Stimulated activated CD8-positive, alpha-beta memory T cell treated with anti-CD3 and anti-CD28 coated beads, Interleukin-15, amount 100 ng/mL, for 24 hours (primary cell): Measurements from ENCODE around the gene USP7.
A peak's percentile ranks its signal among the peaks of the same experiment; 100 is the strongest.
"Not testable (repeated sequence)": the region's sequence is repeated elsewhere in the genome, so short reads cannot be mapped to it uniquely, and the experiment has no call there.

Experiments used
- DNase-seq: peaks from one replicate; pipeline ENCODE4 v3.0.0-alpha.2; 2020; ENCODE audit warnings: low read depth

The USP7 gene

DNA sequence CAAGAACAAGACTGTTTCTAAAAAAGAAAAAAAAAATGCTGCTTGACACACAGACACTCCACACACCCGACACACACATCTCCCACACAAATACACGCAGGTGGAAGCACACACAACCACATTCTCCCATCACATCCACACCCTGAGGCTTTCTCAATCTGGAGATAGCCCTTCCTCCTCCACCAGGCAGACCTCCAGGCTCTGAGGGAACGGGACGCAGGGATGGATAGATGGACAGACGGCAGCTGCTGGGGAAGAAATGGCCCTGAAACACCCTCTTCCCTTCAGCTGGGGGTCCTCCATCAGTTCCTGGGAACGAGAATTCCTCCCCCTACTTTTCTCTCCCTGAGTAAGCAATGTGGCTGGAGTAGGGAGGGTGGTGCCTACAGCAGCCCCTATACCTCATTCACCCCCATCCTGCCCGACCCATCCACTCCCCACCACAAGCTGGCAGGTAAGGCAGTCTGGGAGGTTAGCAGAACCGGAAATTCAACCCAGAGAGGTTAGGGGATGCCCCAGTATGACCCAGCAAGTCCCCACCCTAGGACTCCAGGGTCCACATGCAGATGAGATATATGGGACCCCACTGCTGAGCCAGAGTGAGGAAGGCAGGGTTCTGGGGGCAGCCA, 85.7 kb downstream of the USP7 start:
- DNase-seq = no peak

DNA sequence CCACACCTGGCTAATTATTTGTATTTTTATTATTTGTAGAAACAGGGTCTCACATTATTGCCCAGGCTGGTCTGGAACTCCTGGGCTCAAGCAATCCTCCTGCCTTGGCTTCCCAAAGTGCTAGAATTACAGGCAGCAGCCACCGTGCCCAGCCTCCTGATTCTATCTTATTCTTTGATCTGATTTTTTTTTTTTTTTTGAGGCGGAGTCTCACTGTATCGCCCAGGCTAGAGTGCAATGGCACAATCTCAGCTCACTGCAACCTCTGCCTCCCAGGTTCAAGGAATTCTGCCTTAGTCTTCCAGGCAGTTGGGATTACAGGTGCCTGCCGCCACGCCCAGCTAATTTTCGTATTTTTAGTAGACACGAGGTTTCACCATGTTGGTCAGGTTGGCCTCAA, 88.4 kb downstream of the USP7 start:
- not testable (repeated sequence) for DNase-seq

DNA sequence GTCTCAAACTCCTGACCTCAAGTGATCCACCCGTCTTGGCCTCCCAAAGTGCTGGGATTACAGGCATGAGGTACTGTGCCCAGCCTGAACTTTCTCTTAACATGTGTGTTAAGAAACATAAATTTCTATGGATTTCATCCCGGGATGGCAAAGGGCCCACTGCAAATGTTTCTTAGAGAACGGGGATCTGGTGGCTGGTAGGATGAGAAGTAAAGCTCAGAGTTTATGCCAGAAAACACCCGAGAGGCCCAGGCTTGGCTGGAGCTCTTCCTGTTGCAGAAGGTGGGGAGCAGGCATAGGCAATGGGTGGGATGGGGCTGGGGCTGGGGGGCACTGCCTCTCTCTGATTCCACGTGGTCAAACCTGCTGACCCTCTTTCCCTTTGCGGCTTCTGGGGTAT, 89.3 kb downstream of the USP7 start:
- no peak for DNase-seq

DNA sequence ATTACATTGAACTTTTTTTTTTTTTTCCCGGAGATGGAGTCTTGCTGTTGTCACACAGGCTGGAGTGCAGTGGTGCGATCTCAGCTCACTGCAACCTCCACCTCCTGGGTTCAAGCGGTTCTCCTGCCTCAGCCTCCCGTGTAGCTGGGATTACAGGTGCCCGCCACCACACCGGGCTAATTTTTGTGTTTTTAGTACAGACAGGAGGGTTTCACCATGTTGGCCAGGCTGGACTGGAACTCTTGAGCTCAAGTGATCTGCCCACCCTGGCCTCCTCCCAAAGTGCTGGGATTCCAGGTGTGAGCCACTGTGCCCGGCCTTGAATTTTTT, 89.9 kb downstream of the USP7 start:
- DNase-seq = not testable (repeated sequence)

DNA sequence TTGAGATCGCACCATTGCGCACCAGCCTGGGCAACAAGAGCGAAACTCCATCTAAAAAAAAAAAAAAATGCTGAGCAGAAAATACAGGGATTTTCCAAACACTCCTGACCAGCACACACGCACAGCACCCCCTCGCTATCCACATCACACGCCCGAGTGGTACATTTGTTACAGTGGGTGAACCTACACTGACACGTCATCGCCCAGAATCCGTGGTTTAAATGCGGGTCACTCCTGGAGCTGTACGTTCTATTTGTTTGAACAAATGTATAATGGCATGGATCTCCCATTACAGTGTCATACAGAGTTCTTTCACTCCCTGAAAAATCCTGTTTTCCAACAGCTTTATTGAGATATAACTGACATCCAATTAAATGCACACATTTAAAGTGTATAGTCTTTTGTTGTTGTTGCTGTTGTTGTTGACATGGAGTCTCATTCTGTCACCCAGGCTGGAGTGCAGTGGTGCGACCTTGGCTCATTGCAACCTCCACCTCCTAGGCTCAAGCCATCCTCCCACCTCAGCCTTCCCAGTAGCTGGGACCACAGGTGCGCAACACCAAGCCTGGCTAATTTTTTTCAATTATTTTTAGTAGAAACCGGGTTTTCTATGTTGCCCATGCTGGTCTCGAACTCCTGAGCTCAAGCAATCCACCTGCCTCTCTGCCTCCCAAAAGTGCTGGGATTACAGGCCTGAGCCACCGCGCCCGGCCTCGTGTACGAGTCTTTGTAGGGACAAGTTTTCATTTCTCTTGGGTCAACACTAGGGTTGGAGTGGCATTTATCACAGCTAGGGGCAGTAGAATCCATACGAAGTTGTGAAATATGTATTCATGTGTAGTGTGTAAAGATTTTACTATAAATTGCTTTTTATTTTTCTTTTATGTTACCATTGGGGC, 90.5 kb downstream of the USP7 start:
- DNase-seq = no peak

DNA sequence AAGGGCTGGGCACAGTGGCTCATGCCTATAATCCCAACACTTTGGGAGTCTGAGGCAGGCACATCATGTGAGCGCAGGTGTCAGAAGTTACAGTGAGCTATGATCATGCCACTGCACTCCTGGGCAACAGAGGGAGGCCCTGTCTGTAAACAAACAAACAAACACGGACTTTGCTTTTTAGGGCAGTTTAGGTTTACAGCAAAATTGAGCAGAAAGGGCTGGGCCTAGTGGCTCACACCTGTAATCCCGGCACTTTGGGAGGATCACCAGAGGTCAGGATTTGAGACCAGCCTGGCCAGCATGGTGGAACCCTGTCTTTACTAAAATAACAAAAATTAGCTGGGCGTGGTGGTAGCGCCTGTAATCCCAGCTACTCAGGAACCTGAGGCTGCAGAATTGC, 91.6 kb downstream of the USP7 start:
- DNase-seq = no peak

DNA sequence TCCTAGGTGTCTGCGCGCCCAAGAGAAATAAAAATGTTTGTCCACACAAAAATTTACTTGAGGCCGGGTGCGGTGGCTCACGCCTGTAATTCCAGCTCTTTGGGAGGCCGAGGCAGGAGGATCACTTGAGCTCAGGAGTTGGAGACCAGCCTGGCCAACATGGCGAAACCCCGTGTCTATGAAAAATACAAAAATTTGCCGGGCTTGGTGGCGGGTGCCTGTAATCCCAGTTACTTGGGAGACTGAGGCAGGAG, 93.8 kb downstream of the USP7 start:
- not testable (repeated sequence) for DNase-seq

DNA sequence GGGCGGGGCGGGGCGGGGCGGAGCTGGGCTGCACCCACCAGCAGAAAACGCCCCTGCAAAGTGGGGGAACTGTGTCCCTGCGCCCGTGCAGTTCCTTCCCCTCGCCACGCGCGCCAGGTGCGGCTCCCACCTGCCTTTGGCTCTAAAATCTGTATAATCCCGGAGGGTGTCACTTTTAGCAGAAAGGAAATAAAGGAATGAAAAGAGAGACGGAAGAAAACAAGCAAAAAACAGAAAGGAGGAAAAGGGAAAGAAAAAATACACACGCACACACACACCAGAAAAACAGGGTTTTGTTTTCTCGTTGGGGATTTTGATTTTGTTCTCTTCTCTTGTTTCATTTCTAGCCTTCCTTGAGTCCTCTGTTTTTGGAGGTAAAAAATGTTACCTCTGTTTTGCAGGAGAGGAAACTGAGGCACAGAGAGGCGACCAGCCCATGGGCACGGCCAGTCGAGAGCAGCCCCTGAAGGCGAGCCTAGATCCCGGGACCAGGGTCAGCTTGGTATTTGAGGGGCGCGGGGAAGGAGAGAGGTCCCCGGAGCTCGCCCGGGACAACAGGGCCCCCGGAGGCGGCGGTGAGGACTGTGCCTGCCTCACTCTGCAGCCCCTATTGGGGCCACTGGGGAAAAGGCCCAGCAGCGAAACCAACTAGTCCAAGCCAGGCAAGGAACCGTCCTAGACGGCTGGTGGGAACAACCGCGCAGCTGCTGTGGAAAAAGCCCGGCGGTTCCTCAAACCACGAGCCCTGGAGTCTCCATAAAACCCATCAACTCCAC, 94.3 kb downstream of the USP7 start:
- DNase-seq = no peak

DNA sequence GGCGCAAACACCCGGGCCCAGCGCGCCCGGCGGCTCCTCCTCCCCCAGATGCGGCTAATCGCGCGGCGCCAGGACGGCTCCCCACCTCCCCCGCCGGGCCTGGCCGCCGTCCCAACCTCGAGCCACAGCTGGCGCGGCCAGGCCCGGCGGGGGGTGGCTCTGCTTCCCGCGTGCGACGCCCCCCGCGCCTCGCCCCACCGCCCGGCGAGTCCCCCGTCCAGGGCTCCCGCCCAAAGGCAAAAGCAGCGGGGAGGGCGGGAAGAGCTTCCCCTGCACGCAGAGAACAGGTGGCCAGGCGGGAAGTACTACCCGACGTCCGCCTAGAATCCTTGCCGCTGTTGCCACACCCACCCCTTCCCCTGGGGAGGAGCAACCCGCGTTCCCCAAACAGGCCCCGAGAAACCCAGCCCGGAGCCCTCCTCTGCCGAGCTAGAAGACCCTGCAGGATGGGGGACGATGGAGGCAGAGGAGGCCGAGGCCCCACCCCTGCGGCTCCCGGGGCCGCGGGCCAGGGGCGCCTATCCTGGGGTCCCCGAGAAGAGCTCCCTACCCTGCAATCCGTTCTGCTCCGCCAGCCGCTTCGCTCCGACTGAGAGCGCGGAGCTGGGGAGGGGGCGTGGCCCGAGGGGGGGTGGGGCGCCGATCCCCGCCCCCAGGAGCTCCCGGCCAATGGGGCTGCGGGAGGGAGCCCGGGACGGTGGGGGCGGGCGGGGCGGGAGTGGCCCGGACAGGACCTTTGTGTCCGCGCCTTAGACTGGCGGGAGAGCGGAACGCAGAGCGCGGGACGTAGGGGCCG, 95.1 kb downstream of the USP7 start, which contains the start of gene CARHSP1:
Gene CARHSP1 (minus strand): TSS at position 591 of the 796 bp plus-strand sequence. CDS start 9,678 bp downstream, outside the sequence.
- DNase-seq = peak; percentile 51

DNA sequence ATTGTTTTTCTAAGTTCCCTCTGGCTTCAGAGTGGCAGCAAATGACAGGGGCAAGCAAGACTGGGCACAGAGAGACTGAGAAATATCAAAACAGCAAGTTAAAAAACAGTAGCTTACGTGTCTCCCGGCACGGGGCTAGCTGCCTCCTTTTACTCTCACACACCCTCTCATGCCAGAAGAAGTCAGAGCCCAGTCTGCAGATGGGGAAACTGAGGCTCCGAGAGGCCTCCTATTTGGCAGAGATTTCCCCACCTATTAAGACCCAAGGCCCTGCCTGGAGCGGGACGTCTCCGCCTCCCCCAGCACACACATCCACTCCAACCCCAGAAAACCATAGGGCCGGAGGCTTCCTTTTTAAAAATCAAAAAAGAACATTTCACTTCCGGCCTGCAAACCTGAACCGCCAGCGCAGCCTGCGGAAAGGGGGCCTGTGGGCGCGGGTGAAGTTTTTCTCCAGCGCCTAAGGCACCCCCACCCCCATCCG, 95.7 kb downstream of the USP7 start:
- DNase-seq = peak; percentile 36

DNA sequence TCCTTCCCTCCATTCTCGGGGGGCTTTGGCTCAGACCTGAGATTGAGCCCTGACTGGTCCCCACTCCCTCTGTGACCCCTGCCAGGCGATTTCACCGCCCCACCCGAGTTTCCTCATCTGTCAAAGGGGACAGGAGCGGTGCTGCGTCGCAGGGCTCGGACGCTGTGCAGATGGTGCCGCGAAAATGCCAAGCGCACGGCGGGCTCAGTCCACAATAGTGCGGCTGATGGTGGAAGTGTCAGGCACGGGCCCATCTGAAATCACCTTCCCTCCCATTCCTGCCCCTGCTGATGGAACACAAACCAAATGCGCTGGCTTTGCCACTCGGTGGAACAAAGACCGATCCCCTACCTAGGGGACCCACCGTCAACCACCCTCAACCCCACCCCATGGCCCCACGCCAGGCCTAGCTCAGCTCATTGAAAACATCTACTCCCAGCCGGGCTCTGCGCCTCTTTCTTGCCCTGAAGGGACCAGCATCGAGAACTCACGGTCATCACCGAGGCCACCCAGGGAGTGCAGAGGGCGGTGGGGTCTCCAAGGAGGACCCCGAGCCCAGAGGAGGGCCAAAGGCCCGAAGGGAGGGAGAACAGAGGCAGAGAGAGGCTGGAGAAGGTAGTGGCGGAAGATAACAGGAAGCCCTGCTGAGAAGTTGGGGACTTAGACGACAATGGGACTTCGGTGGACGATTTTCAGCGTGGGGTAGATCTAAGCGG, 96.3 kb downstream of the USP7 start:
- no peak for DNase-seq

DNA sequence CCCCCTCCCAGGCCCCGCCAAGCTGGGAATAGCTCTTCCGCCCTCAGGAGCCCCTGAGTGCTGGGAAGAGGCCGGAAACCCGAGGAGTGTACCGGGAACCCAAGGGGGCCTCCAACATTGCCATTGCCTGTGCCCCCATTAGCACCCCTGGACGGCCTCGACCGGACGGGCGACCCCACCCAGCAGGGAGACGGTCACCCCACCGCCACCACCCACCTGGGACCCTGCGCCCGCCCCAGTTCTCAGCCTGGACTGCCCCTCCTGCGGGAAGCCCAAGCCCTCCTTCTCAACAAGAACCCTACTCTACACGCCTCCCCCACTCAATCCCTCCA, 96.9 kb downstream of the USP7 start:
- no peak for DNase-seq

DNA sequence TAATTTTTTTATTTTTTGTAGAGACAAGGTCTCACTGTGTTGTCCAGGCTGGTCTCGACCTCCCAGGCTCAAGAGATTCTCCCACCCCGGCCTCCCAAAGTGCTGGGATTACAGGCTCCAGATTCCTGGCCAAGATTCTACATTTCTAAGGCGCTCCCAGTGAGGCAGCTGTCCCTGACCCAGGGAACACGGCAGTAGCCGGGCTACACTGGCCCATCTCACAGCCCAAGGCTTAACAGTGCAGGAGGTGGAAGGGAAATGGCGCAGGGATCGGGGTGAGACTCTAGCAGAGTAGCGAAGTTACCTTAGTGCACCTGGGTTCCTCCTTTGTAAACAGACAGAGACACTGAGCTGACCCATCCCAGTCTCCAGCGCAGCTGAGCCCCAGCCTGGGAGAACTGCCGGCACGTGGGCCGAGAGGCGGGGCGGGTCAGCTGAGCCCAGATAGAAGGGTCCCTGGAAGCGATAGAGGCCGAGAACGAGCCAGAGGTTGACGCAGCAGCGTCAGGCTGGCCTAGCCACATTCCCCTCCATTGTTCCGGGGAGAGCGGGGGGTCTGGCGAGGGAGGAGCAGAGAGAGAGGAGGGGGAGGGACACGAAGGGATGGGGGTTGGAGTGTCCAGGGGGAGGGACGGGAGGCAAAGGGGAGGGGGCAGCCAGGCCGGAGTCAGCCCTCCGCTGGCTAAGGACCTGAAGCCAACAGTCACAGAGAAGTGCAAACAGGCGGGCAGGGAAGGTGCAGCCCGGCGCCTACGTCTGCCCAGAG, 97.4 kb downstream of the USP7 start:
- no peak for DNase-seq

DNA sequence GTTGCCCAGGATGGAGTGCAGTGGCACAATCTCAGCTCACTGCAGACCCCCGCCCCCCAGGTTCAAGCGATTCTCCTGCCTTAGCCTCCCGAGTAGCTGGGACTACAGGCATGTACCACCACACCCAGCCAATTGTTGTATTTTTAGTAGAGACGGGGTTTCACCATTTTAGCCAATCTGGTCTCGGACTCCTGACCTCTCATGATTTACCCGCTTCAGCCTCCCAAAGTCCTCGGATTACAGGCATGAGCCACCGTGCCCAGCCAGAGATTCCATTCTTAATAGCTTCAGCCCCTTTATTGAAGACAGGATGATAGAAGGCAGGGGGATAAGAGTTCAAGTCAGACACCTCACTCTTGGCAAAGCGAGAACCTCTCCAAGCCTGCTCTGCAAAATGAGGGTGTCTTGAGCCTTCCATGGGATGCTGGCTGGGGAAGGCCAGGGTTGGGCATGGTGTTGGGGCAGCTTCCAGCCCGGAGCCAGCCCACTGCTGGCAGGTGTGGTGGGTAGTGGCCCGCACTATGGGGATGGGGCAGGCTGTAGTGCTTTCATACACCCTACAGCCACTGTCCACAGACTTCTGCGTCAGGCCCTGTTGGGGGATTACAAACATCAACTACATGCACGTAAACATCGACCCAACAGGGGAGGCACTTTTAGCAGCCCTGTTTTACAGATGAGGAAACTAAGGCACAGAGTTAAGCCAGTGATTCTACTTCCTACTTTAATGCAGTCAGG, 98.4 kb downstream of the USP7 start:
- no peak for DNase-seq

DNA sequence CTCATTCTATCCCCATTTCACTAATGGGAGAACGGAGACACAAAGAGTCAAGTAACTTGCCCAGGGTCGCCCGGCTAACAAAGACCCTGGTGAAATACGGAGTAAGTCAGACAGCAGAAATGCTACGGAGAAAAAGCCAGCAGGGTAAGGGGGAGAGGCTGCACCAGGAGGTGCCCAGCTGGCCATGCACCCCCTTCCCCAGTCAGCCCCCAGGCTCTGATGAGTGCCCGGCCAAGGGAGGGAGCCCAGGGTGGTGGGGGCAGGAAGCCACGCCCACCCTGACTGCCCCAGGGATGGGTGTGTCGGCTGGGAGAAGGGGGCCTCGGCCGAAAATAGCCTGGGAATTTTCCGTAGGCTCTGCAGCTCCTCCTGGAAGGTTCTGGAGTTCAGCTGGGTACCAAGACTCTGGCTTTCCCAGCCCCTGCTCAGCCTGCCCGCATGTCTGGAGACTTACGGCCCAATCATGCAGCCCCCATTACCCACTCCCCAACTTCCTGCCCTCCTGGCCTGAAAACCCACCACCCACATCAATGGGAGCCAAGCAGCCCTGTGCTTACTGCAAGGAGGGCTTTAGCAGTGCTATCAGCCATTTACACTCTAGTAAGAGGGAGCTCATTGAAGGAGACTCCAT, 99.1 kb downstream of the USP7 start:
- no peak for DNase-seq

DNA sequence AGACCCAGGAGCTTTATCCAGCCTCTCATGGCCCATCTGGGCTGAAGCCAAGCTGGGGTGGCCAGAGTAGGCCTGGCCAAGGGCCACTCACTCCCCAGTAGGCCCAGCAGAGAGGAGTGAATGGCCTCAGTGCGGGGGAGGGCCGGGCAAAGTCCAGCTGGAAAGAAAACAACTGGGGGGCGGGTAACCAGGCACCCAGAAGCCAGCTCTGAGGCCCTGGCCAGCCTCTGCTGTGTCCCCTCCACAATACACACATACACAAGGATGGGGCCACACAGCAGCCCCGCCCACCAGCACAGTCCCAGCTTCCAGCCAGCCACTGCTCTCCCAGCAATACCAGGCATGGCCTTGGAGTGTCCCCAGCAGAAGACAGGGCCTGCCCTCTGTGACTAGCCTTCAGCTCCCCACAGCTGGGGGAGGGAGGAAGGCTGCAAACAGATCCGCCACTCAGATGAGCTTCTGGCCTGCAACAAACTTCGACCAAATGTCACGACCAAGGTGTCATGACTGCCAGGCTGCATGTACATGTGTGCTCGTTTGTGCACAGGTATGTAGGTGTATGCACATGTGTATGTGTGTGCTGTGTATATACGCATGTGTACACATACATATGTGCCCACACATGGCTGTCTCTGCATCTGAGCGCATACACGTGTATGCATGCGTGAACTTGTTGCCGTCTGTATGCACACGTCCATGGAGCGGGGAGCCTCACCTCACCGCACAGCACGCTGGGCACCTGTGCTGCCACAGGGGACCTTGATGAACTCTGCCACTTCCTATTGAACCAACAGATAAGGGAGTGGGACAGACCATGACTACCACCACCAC, 99.9 kb downstream of the USP7 start:
- DNase-seq = no peak

DNA sequence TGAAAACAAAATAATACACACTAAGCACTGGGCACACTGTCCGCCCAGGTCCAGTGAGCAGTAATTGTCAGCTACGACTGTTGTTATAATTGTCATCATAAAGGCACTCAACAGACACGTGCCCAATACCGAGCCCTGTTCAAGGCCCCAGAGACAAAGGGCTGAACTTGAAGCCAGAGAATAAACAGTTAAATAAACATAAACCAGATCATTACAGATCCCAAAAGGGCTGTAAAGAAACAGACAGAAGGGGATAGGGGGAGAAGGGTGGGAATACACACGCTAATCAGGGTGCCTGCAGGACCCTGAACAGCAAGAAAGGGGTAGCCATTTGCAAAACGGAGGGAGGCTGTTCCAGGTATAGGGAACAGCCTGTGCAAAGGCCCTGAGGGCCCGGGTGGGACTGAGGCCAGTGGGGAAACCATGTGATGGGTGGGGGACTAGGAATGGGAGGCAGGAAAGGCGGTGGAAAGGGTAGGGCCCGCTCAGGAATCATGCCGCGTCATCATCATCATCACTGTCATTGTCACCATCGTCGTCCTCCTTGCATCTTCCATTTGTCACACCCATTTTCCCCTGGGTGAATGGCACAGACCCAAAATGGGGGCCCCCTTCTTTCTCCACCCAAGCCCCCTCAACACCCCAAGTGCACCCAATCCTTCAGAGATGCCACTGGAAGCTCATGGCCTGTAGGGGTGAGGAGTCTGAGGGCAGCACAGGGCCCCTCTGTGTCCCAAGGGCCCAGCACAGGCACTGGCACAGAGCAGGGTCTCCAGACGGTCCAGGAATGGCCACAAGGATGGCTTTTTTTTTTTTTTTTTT, 101.2 kb downstream of the USP7 start:
- DNase-seq = no peak
